GM12892 (cell line): ENCODE measurements around the gene UBE2B.

Source experiments
- POLR2AphosphoS5 ChIP-seq: IDR thresholded peaks from 2 replicates; pipeline ENCODE4 v1.6.1; 2011; ENCODE audit warnings: low read depth, low read length, control low read depth
- TAF1 ChIP-seq: IDR thresholded peaks from 2 replicates; pipeline ENCODE4 v1.6.1; 2011; ENCODE audit warnings: low read depth, mild to moderate bottlenecking, control low read depth, low read length, borderline replicate concordance

- TF ChIP-seq POLR2AphosphoS5: no peak
- no peak for TF ChIP-seq TAF1
Observed at GRCh38 chr5:134349463-134349862, 21.9 kb upstream of the UBE2B start.
